ENCODE results near the gene MRPL40.

DNA sequence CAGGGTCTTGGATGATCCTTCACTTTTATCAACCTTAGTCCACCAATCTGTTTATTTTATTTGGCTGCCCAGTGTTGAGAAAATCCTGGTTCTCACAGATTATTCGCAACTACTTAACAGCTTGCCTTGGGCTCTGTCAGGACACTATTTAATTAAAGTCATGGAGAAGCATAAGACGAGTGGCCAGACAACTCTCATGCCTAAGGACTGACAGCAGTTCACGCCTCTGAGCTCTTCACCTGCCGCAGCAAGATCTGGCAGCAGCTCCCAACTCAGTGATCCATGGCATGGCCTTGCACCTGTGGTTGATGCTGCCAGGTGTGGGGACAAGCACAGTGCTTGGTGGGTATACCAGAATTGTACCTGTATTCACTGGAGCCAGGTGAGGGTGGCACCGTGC lies 38.6 kb upstream of the MRPL40 start:
- TF ChIP-seq, protein P1, sequence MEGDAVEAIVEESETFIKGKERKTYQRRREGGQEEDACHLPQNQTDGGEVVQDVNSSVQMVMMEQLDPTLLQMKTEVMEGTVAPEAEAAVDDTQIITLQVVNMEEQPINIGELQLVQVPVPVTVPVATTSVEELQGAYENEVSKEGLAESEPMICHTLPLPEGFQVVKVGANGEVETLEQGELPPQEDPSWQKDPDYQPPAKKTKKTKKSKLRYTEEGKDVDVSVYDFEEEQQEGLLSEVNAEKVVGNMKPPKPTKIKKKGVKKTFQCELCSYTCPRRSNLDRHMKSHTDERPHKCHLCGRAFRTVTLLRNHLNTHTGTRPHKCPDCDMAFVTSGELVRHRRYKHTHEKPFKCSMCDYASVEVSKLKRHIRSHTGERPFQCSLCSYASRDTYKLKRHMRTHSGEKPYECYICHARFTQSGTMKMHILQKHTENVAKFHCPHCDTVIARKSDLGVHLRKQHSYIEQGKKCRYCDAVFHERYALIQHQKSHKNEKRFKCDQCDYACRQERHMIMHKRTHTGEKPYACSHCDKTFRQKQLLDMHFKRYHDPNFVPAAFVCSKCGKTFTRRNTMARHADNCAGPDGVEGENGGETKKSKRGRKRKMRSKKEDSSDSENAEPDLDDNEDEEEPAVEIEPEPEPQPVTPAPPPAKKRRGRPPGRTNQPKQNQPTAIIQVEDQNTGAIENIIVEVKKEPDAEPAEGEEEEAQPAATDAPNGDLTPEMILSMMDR (IDR thresholded peaks at IDR 0.05), result no peak
- no peak for TF ChIP-seq POLR2A (IDR thresholded peaks at IDR 0.05)
